Type B pancreatic cell (in vitro differentiated cells): ENCODE results near the gene ELF2. TPM values are rescaled to one million over a fixed set of nuclear protein-coding genes. Genes with fewer than 3 reads are reported as not detected.

ENCODE experiments used
- DNase-seq: peaks from one replicate; pipeline ENCODE4 v3.0.0; 2021; ENCODE audit warnings: mixed read lengths; ENCODE audit not compliant: unreplicated experiment; ENCODE audit errors: extremely low spot score
- H3K27ac Mint-ChIP-seq: 2 replicates; pipeline ENCODE4 v1.8.0; 2021; ENCODE audit warnings: mild to moderate bottlenecking, mixed read lengths
- H3K27me3 Mint-ChIP-seq: 2 replicates; pipeline ENCODE4 v1.8.0; 2021; ENCODE audit warnings: mixed read lengths
- H3K36me3 Mint-ChIP-seq: 2 replicates; pipeline ENCODE4 v1.8.0; 2021; ENCODE audit warnings: mixed read lengths
- H3K4me1 Mint-ChIP-seq: one replicate; pipeline ENCODE4 v1.8.0; 2021; ENCODE audit warnings: mixed read lengths; ENCODE audit not compliant: unreplicated experiment
- H3K4me3 Mint-ChIP-seq: 2 replicates; pipeline ENCODE4 v1.8.0; 2021; ENCODE audit warnings: mild to moderate bottlenecking, mixed read lengths
- H3K9me3 Mint-ChIP-seq: 2 replicates; pipeline ENCODE4 v1.8.0; 2021; ENCODE audit warnings: mixed read lengths
- CTCF ChIP-seq: fragments of 200-600 bp; sonication (generic); conservative IDR thresholded peaks from 2 replicates; pipeline ENCODE4 v1.5.0; 2021; ENCODE audit warnings: antibody characterized with exemption, mild to moderate bottlenecking
- long read RNA-seq: library from polyadenylated mRNA; unstranded; transcript quantifications from one replicate; pipeline ENCODE4 v2.0.0, GENCODE V29; 2020
- total RNA-seq: library from RNA; stranded (reverse); gene quantifications from 2 replicates; pipeline ENCODE4 v1.2.1, GENCODE V29; 2021; ENCODE audit warnings: low replicate concordance

The ELF2 gene
- 41.8 and 42.1 TPM in 2 replicates for total RNA-seq
- long read RNA-seq, partial matches to known transcripts, result 4 of 10 reads
- long read RNA-seq, other reads (novel, unspliced or antisense), result 4 of 10 reads

DNA sequence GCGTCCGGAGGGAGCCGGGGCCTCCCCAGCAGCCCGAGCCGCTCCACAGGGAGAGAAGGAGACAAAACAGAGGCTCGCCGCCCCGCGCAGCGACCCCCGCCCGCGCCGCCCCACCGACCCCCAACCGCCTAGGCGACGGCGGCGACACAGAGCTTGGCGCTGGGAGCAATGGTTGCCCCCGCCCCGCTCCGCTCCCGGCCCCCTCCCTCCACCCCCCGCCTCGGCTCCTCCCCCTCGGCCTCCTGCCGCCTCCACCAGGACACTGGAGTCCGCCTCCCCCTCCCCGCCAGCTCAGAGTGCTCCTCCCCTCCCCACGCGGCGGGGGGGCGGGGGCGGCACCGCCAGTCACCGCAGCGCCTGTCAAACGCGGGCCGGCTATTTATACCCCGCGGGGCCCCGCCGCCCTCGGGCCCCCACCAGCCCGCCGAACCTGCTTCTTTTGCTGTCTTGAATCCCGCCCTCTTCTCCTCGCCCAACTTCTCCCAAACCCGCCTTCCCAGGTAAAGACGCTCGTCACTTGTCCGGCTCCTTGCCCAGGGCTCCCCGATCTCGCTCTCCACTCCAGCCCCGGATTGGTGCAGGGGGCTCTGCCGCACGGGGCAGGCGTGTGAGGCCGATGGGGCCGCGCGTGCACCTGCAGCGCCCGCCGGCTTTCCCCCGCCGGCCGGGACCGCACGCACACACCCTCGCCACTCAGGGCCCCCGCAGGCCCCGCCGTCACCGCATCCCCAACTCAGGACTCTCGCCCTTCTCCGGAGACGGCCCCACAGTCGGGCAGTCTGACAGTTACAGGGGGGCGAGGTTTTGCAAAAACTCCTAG lies at the start of gene ELF2:
TSS of gene ELF2 (minus strand) at position 170 of the 820 bp plus-strand sequence. CDS start 39,517 bp downstream, outside the sequence.
- Mint-ChIP-seq H3K4me1 (peaks cover 11% of the 10 kb centered on the region), H3K9me3 (no peaks in the 10 kb centered on the region), H3K4me3 (peak within 1 kb of the TSS; percentile 97), H3K27ac (peak within 1 kb of the TSS; percentile 97), H3K36me3 (no peaks in the 10 kb centered on the region), H3K27me3 (peaks cover 6% of the 10 kb centered on the region)
- TF ChIP-seq CTCF, result no peak
- DNase-seq, result peak; percentile 90

GRCh38 chr4:139223682-139224317 lies 46.8 kb upstream of the ELF2 start:
- DNase-seq, result no peak

GRCh38 chr4:139222215-139222614 lies 45.2 kb upstream of the ELF2 start:
- H3K27ac Mint-ChIP-seq, result no peak overlapping the region

More at GRCh38 chr4:139223682-139224317, 46.8 kb upstream of the ELF2 start:
- Mint-ChIP-seq H3K27me3 (no peaks in the 10 kb centered on the region), H3K36me3 (no peaks in the 10 kb centered on the region), H3K27ac (no peak overlapping the region), H3K9me3 (no peaks in the 10 kb centered on the region), H3K4me1 (no peaks in the 10 kb centered on the region), H3K4me3 (no peak overlapping the region)
- TF ChIP-seq CTCF, result no peak

DNA sequence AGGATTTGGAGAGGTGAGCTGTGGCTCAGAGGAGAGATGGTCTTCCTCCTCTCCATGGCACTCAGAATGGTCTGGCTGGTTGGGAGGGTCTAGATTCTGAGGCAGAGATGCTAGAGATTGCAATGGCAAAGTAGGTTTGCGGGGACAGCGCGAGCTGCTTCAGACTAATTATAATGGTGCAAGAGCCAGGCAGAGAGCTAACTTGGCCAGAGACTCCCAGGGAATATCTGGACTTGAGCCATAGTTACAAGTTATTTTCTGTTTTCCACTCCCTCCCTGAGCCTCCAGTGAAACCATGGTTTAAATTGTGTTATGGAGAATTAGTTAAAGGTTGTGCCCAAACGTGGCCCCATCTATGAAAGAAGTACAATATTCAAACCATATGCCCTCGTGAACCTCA lies 44.7 kb upstream of the ELF2 start:
- TF ChIP-seq CTCF, result no peak
- Mint-ChIP-seq H3K4me3 (no peak overlapping the region), H3K27ac (no peak overlapping the region), H3K27me3 (no peaks in the 10 kb centered on the region), H3K9me3 (no peaks in the 10 kb centered on the region), H3K36me3 (no peaks in the 10 kb centered on the region), H3K4me1 (no peaks in the 10 kb centered on the region)
- DNase-seq, result no peak

More at GRCh38 chr4:139222215-139222614, 45.2 kb upstream of the ELF2 start:
- H3K4me3 Mint-ChIP-seq, result no peak overlapping the region
- H3K9me3 Mint-ChIP-seq, result no peaks in the 10 kb centered on the region
- H3K4me1 Mint-ChIP-seq, result no peaks in the 10 kb centered on the region
- H3K27me3 Mint-ChIP-seq, result no peaks in the 10 kb centered on the region
- no peaks in the 10 kb centered on the region for H3K36me3 Mint-ChIP-seq
- TF ChIP-seq CTCF, result no peak
- no peak for DNase-seq

DNA sequence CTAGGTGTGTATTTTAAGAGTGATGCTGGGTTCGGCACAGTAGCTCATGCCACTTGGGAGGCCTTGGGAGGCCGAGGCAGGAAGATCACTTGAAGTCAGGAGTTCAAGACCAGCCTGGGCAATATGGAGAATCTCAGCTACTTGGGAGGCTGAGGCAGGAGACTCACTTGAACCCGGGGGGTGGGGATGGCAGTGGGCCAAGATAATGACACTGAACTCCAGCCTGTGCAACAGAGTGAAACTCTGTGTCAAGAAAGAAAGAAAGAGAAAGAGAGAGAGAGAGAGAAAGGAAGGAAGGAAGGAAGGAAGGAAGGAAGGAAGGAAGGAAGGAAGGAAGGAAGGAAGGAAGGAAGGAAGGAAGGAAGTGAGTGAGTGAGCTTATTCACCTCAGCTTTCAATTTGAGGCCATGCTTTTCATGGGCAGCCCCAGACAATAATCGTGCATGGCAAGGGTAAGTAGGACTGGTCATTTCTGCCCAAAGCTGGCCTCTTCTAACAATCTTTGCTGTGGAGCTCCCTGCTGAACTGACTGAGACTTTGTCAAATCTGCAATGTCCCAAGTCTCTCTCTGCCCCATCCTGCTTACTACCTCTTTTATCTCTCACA lies 42.5 kb upstream of the ELF2 start:
- no peak overlapping the region for H3K4me3 Mint-ChIP-seq
- TF ChIP-seq CTCF, result no peak
- no peaks in the 10 kb centered on the region for H3K27me3 Mint-ChIP-seq
- H3K4me1 Mint-ChIP-seq, result no peaks in the 10 kb centered on the region
- DNase-seq, result no peak
- no peak overlapping the region for H3K27ac Mint-ChIP-seq
- no peaks in the 10 kb centered on the region for H3K36me3 Mint-ChIP-seq
- no peaks in the 10 kb centered on the region for H3K9me3 Mint-ChIP-seq
